OCI-M2 (cell line): Measurements from ENCODE around the gene SLC6A1.

Experiments
- DNase-seq: peaks from one replicate; lab custom pipeline; 2025; ENCODE audit not compliant: unreplicated experiment; lab: John Stamatoyannopoulos, UW

The SLC6A1 gene

DNA sequence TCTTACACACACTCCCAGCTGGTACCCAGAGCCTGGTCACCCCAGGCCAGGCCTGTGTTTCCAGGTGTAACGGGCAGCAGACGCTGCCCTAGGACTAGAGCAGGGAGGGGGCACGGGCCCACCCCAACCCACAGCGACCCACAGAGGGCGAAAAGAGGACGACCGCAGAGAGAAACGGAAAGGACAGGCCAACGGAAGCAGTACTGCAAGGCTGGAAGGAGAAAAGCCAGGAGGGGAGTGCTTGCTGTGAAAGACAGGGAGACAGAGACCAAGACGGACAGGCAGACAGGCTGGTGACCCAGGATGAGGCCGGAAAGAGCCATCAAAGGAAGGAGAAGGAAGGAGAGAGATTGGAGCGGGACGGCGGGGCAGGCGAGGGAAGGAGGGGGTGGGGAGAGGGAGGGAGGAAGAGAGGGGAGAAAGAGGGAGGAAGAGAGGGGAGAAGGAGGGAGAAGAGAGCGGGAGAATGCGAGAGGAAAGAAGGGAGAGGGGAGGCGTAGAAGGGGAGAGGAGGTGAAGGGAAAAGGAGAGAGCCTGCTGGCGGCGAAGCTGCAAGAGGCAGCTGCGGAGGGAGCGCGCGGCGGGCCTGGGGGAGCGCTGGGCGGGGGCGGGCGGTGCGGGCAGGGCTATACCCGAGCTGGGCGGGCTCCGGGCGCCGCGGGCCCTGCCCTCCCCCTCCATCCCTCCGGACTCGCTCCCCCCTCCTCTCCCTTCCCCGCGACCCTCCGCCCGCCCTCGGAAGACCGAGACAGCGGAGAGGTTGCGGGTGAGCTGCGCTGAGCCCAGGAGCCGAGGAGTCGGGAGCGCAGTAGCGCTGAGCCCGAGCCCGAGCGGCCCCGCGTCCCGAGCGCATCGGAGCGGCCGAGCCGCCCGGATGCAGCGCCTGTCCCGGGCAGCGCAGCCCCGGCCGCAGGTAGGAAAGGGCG lies at the start of gene SLC6A1:
TSS of gene SLC6A1 (plus strand) at position 732 of the 926 bp plus-strand sequence. CDS start 24,464 bp downstream, outside the sequence.
- no peak for DNase-seq

DNA sequence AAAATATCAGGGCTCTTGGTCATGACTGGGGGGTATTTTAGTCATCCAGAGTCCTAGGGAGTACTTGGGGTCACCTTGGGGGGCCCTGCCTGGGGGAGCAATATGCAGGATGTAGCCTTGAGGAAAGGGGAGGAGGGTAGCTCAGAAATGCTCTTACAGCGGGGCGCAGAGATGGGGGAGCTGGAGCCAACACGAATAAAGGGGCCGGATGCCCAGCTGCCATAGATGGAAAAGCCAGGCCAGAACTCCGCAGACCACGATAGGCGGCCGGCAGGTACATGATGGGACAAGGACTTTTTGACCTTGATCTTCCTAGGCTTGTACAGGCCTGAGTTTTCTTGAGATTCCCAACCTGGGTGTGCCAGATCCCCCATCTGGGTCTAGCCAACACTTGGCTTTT lies 47.7 kb upstream of the SLC6A1 start:
- DNase-seq: no peak

DNA sequence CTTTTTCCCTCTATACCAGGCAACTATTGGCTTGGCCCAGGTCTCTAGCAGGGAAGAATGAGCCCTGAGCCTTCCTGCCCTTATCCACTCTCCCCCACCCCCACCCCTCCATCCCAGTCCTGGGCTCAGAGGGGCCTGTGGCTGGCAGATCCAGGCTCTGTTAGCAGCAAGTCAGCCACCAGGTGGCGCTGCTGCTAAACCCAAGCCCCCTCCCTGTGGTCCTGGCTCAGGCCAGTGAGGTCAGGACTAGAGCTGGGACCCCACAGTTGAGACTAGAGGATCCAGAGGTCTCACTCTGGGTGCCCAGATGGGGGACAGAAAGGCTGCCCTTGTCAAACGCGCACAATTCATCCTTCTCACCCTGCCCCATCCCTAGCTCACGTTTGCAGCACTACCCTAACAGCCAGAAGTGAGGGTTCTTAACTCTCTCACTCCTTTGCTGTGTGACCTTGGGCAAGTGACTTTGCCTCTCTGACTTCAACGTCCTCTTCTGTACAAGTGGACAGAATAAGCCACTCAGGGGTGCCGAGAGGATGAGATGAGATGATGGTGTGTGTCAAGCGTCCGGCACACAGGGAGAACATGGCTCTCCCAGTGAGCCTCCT lies 46.8 kb upstream of the SLC6A1 start:
- no peak for DNase-seq

DNA sequence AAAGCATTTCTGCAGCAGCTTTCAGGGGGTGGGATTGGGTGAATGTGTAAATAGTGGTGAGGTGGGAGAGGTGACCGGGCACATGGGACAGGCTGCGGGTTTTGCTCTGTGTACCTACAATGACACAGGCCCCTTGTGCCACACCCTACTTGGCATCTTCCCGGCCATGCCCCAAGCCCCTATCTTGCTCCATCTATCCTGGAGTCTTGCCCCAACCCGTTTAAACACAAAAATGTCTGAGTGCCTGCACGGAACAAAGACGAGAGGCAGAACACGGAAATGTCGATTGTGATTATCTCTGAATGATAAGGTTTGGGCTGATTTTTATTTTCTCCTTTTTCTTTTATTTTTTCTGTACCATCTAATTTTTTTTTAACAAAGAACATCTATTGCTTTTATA lies 46.0 kb upstream of the SLC6A1 start:
- no peak for DNase-seq

DNA sequence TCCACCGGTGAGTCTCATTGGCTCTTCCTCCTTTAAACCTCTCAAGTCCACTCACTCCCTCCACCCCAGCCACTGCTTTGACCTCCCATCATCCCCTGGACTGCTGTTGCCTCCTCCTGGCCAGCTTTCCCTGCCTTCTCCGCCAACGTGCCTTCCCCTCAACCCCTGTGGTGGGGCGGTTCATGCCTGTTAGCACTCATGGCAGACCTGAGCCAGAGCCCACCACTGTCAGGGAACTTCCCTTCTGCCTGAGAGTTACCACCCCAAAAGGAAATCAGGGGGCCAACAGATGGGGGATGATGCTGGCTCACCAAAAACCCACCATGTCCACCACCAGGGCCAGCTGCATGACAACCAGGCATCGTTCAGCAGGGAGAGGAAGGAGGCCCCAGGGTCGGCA lies 44.2 kb upstream of the SLC6A1 start:
- no peak for DNase-seq

DNA sequence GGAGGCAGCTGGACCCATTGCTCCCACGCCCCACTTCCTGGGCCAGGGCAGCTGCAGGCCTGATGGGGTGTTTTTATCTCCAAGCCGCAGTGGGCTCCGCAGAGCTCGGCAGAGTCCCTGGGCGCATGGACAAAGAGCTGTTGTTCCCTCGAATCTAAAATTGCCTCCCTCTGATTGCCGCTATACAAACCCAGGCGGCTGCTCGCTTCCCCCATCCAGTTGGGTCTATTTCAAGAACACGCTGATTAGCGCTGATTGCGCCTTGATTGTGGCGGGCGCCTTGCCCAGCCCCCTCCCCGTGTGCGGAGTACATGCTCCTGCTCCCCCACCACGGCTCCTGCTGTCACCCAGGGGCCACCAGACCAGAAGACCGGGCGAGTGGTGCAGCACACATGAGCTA lies 43.4 kb upstream of the SLC6A1 start:
- DNase-seq: no peak

DNA sequence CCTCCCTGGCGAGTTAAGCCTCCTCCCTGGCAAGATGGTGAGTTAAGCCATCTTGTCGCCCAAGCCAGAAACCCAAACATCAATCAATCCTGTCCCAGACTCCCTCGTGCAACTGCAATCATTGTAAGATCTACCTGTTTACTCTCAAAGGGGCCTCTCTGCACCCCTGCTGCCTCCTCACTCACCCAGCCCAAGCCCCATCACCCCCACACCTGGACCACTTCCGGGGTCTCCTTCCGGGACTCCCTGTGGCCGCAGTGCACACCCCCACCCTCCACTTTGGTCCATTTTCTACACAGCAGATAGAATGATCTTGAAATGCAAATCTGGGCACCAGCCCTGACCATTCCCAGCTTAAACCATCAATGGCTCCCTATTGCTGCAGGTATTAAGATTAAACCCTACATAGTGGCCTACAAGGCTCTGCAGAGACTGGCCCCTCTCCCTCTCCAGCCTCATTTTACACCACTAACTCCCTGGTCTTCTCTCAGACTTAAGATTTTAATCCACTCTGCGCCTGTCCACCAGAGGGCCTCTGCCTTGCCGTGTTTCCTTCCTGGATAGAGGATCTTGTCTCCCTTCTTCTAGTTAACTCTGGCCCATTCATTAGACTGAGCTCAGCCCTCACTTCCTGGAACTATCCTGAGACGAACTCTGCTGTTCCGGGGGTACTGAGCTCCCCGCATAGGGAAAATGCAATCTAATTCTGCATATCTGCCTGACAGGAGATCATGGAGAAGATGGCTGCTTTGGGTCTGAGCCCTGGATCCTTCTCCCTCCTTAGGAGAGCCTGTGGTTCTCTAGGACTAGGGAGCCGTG lies 41.9 kb upstream of the SLC6A1 start:
- DNase-seq: no peak

DNA sequence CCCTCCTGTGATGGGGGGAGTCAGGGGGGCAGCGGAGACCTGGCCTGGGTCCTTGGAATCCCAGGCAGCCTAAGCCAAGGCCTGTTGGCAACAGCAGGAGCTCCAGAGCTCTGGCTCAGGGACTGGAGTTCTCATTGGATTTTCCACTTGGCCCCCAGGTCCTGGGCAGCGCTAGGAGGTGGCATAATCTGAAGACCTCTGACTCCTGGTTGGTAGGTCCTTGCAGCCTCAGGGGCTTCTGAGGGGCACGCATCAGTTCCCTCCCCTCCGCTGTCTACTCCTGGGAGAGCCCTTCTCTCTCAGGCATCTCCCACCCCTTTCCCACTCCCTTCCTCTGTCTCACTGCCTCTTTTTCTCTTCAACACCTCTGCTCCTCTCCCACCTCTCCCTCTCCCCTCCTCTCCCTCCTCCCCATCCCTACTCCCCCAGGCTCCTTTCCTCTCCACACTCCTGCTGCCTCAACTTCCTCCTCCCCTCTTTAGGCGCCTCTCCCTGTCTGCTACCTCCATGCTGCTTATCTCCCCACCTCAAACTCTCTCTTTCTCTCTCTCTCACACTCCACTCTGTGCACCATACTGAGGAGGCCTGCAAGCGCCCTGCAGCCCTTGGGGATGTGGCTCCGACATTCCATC lies 41.1 kb upstream of the SLC6A1 start:
- DNase-seq: no peak

DNA sequence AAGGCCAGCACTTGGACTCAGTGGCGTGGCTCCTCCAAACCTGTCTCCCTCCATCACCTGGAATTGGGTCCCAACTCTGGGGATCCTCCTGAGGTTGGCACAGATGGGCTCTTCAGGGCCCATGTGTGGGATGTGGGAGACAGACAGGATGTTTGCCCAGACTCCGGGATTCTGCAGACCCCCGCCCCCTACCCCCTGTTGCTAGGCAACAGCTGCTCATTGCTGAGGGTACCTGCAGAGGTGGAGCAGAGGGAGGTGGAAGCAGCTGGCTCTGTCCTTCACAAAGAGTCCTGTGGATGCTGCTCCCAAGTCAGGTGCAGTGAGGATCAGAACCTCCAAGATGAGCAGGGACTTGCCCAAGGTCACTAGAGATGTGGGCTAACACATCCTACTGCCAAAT lies 40.0 kb upstream of the SLC6A1 start:
- no peak for DNase-seq

DNA sequence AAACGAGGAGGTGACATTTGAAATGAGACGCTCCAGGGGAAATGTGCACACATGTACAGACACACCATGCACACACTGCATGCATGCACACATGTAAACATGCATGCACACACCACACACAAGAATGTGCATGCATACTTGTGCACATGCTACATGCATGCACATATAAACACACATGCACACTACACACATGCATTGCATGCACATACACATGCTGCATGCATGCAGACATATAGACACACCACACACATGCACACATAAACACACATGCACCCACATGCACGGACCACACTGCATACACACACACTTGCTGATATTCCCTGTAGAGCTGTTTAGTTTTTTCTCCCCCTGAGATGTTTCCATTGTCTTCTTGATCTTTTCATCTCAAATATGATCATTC lies 37.8 kb upstream of the SLC6A1 start:
- no peak for DNase-seq

DNA sequence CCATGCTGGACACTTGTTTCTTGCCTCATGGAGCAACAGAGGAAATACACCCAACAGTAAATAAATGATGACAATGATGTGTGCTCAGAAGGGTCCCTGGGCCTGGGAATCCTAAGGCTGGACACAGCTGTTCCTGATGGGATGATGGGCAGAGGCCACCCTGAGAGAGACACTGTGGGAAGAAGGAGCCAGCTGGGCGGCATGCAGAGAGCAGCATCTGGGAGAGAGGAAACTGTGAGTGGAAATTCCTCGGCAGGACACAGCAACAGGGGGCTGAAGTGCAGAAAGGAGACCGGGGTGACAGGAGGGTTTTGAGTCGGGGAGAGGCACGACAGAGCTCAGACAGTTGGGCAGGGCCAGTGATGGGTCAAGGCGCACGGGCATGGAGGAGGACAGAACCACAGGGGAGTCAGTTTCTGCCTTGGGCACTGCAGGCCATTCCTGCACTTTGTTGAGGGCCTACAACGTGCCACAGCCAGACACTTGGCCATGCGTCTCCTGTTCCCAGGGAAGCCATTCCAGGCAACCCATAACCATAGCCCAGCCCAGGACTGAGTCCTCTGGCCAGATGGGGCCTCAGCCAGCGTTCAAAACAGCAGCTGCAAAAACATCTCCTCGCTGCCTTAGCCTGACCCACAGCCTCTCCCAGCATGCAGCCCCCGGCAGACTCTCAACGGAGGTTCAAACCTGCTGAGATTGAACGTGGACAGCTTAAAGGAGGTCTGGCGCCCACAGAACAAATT lies 36.7 kb upstream of the SLC6A1 start:
- no peak for DNase-seq

DNA sequence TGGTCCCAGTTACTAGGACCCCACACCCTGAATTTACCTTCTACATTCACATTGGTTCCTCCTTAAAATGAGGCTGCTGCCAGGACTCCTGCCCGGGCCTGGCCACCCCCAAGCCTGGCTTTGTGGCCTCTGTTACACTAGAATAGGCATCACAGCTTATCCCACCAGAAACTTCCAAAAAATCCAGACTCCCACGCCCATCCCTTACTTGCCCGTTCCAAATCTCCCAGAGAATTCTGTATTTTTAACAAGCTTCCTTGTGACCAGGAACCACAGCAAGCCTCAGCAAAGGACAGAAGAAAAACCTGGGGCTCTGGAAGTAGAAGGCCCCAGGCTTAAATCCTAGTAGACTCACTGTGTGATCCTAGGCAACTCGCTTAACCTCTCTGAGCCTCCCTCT lies 36.0 kb upstream of the SLC6A1 start:
- DNase-seq: no peak

DNA sequence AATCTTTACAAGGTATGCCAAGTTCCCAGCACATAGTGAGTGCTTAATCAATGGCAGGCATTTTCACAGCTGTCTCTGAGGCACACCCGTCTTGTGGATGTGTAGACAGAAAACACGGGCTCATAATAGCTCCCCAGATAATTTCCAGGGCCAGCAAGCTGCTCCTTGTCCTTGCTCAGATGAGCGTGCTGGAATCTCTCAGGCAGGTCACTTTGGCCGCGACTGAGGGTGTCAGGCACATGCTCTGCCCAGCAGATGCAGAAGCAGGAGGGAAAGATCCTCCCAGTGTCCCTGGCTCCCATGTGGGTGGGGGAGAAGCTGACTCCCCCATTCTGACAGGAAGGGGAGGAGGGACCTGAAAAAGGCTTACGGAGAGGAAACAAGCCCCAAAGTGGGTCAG lies 35.6 kb upstream of the SLC6A1 start:
- DNase-seq: no peak

DNA sequence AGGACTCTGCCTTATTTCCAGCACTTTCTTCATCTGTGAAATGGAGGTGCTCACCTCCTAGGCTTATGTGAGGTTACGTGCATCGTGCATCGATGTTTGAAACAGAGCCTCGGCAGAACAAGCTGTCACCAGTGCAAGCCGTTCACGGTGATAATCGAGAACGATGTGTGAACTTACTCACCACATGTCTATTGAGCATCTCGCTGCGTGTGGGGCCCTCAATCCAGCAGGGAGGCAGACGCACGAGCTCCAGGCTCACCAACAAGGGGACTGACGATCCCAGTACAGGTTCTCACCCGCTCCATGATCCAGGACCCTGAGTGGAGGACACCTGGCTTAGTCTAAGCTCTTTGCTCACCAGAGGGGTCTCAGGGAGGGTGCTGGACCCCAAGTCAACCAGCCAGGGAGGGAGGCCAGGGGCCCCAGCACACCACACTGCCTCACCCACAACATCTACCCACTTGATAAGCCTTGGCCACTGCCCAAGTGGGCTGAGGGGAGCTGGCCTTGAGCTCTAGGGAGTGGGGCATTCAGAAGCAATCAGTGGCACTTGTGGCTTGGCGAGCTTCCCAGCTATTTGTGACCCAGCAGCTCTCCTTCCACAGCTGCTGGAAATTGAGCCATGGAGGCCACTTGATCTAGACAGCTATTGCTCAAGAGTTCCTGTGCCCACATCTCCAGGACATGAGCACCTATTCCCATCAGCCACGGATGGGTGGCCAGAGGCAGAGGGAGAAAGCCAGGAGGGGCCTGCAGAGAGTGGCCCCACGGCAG lies 34.4 kb upstream of the SLC6A1 start:
- no peak for DNase-seq

DNA sequence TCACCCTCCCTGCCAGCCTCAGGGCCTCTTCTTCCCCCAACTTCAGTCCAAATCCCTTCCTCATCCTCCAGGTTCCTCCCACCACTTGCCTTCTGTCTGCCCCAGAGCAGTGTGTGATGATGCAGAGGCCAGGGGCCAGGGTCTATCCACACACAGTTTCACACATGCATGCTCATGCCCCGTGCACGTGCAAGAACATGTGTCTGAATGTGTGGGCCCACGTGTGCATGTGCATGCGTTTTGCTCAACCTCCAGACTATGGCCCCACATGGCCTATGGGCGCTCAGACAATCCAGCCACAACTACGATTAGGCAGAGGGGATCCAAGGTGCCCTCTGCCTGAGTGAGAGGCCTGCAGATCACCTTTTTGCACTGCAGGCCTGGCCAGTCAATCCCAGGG lies 32.3 kb upstream of the SLC6A1 start:
- no peak for DNase-seq

DNA sequence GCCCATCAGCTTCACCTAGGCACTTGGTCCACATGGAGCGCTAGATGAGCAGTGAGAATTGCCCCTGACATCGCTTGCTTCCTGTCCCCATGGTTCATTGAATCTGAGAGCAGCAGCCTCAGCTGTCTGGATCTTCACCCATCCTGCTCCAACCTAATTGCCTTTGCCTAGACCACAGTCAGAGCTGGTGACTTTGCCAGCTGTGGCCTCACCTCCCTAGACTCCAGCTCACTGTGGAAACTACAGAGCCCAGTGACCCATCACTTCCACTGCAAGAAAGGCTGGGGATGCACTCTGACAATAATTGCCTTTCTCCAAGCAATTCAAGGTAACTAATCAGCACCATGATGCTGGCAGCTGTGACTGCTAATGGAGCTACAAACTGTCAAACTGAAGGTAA lies 30.6 kb upstream of the SLC6A1 start:
- DNase-seq: no peak

DNA sequence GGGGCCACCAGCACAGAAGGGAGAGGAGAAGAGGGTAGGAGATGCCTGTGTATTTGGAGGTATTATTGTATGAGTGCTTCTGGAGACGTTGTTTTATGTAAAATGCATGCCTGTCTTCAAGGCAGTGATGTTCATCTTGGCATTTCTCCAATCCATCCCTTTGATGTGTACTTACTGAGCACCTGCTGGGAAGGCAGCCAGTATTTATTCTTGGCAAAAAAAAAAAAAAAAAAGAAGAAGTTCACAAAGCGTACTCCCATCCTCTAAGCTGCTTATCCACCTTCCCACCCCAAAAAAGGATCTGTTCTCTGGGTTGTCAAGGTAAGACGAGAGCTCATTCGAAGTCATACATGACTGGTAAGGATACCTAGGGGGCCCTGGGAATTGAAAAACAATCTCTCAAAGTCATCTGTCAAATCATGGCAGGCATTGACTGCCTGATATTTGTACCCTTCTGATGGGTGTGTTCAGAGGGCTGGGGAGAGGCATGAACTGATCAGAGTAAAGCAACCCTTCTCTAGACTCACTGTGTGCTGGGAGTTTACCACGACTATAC lies 30.0 kb upstream of the SLC6A1 start:
- no peak for DNase-seq

DNA sequence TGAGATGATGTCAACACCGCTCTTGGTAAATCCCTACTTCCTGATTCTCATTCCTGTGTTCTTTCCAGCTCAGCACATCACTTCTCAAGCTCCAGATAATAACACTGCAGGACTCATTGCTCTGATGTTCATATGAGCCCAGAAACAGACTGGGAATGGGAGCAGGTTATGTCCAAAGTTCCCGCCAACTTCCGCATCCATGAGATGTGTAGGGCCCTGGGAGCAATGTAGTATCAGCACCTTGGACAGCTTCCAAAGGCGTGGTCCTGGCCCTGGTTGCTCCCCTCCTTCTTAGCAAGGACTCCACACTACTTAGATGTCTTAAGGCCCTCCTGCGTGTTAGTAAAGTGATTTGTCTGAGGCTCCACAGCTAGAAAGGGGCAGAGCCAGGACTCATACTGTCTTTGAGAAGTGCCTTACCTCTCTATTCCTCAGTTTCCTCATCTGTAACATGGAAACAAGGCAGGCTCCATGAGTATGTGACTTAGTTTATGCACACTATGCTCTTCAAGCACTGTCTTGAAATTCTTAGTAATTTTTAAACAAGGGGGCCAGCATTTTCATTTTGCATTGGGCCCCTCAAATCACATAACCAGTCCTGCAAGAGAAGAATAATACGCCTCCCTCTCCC lies 27.9 kb upstream of the SLC6A1 start:
- DNase-seq: no peak

DNA sequence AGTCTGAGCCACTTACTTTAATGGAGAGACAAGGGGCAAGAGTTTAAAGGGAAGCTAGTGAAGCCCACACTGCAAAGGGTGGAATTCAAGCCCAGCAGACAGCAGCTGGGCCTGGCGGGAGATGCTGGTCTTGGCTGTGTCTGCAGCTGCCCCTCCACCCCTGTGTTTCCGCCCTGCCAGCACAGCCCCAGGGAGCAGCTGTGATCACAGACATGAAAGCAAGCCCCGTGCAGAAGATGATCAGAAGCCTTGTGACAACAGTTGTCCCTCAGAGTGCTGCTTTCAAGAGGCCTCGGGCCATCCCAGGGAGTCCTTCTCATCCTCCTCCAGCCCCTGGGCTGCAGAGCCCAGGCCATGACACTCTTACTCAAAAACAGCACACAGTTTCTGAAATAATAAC lies 24.1 kb upstream of the SLC6A1 start:
- no peak for DNase-seq
